ENCODE data around the gene SPATA24. TPM values are rescaled to one million over a fixed set of nuclear protein-coding genes. Genes with fewer than 3 reads are reported as not detected.

Gene SPATA24
- total RNA-seq, 1 experiment from 2014 or later = 1.4 TPM

DNA sequence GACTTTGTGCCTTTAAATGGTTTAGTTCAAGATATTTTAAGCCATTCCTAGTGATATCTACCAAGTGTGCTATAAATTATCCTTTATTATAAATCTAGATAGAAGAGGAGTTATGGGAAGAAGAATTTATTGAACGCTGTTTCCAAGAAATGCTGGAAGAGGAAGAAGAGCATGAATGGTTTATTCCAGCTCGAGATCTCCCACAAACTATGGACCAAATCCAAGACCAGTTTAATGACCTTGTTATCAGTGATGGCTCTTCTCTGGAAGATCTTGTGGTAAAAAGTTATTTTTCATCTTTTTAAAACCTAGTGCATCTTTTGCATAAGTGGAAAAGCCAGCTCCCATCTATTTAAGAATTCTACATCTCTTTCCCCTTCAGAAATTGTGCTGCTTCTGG lies 39.4 kb downstream of the SPATA24 start:
- POLR2A ChIA-PET (ENCODE audit: unreplicated experiment) = no interaction called here
- CTCF ChIA-PET = no interaction called here
- intact Hi-C loops (cut with micrococcal nuclease) = no loop called here

DNA sequence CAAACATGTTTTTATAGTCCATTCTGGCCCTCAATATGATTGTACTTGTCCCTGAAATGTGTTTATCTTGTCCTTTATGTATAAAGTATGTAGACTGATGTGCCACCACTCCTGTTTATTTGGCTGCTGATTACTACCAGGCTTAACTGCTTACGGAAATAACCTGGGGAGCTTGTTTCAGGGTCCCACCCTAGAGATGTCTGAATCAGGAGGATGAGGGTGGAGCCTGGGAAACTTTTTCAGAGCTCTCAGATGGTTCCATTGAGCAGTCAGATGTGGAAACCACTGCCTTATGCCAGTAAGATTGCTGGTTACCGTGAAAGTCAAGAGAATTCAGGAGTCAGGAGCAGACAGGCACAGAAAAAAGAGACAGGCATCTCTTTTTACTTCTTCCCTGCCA lies 40.0 kb downstream of the SPATA24 start:
- no peak for ATAC-seq
- no peak overlapping the region for H2AFZ ChIP-seq (ENCODE audit: low read length)
- peaks cover 8% of the 10 kb centered on the region for H3K4me1 ChIP-seq (ENCODE audit: insufficient read depth, low read length)
- no peak overlapping the region for H3K27ac ChIP-seq (ENCODE audit: low read length)
- peaks cover 7% of the 10 kb centered on the region for H4K20me1 ChIP-seq (ENCODE audit: low read length)
- H3K9me2 ChIP-seq (replicated peaks; ENCODE audit: low read length) = no peaks in the 10 kb centered on the region
- H3K9ac ChIP-seq (ENCODE audit: low read length) = no peak overlapping the region
- H3K4me3 ChIP-seq (ENCODE audit: low read length) = no peak overlapping the region
- DNase-seq = no peak
- TF ChIP-seq EZH2 (IDR thresholded peaks at IDR 0.05; ENCODE audit: low read length, unreplicated experiment) (no peak), EZH2phosphoT487 (IDR thresholded peaks at IDR 0.05; ENCODE audit: borderline replicate concordance, low read length) (no peak)
- TF ChIP-seq, protein P1, sequence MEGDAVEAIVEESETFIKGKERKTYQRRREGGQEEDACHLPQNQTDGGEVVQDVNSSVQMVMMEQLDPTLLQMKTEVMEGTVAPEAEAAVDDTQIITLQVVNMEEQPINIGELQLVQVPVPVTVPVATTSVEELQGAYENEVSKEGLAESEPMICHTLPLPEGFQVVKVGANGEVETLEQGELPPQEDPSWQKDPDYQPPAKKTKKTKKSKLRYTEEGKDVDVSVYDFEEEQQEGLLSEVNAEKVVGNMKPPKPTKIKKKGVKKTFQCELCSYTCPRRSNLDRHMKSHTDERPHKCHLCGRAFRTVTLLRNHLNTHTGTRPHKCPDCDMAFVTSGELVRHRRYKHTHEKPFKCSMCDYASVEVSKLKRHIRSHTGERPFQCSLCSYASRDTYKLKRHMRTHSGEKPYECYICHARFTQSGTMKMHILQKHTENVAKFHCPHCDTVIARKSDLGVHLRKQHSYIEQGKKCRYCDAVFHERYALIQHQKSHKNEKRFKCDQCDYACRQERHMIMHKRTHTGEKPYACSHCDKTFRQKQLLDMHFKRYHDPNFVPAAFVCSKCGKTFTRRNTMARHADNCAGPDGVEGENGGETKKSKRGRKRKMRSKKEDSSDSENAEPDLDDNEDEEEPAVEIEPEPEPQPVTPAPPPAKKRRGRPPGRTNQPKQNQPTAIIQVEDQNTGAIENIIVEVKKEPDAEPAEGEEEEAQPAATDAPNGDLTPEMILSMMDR (conservative IDR thresholded peaks at IDR 0.05; ENCODE audit: low read depth, low read length) = no peak
- H3K79me2 ChIP-seq (ENCODE audit: low read length) = peaks cover 34% of the 10 kb centered on the region
- H3K36me3 ChIP-seq (ENCODE audit: low read depth, low read length) = peaks cover 13% of the 10 kb centered on the region; the same call in 1 of the 2 replicates
- H3F3A ChIP-seq (ENCODE audit: low read length, unreplicated experiment) = no peaks in the 10 kb centered on the region
- no peak overlapping the region for H3K4me2 ChIP-seq (ENCODE audit: low read length)
- POLR2A ChIA-PET (ENCODE audit: unreplicated experiment) = no interaction called here
- intact Hi-C loops (cut with micrococcal nuclease) = no loop called here
- no peaks in the 10 kb centered on the region for H3K9me3 ChIP-seq (ENCODE audit: low read length)
- no TSS peak for BruUV-seq (replicated peaks)
- CTCF ChIA-PET = no interaction called here
- no peaks in the 10 kb centered on the region for H3K27me3 ChIP-seq (ENCODE audit: low read length)

More for the DNA sequence above, 39.4 kb downstream of the SPATA24 start:
- Histone ChIP-seq H3K36me3 (ENCODE audit: low read depth, low read length) (peaks cover 13% of the 10 kb centered on the region; the same call in 1 of the 2 replicates), H3F3A (ENCODE audit: low read length, unreplicated experiment) (no peaks in the 10 kb centered on the region), H3K79me2 (ENCODE audit: low read length) (peaks cover 29% of the 10 kb centered on the region), H3K4me1 (ENCODE audit: insufficient read depth, low read length) (peaks cover 3% of the 10 kb centered on the region; the same call in 1 of the 2 replicates), H3K4me3 (ENCODE audit: low read length) (no peak overlapping the region), H3K9me3 (ENCODE audit: low read length) (no peaks in the 10 kb centered on the region), H2AFZ (ENCODE audit: low read length) (no peak overlapping the region), H3K9me2 (replicated peaks; ENCODE audit: low read length) (no peaks in the 10 kb centered on the region), H3K4me2 (ENCODE audit: low read length) (no peak overlapping the region), H3K27ac (ENCODE audit: low read length) (no peak overlapping the region), H3K27me3 (ENCODE audit: low read length) (no peaks in the 10 kb centered on the region), H3K9ac (ENCODE audit: low read length) (no peak overlapping the region), H4K20me1 (ENCODE audit: low read length) (peaks cover 3% of the 10 kb centered on the region; the same call in 1 of the 2 replicates)
- no TSS peak for BruUV-seq (replicated peaks)
- TF ChIP-seq EZH2phosphoT487 (IDR thresholded peaks at IDR 0.05; ENCODE audit: borderline replicate concordance, low read length) (no peak), EZH2 (IDR thresholded peaks at IDR 0.05; ENCODE audit: low read length, unreplicated experiment) (no peak)
- TF ChIP-seq, protein P1 (conservative IDR thresholded peaks at IDR 0.05; ENCODE audit: low read depth, low read length) = no peak
- ATAC-seq (no peak), DNase-seq (no peak)

DNA sequence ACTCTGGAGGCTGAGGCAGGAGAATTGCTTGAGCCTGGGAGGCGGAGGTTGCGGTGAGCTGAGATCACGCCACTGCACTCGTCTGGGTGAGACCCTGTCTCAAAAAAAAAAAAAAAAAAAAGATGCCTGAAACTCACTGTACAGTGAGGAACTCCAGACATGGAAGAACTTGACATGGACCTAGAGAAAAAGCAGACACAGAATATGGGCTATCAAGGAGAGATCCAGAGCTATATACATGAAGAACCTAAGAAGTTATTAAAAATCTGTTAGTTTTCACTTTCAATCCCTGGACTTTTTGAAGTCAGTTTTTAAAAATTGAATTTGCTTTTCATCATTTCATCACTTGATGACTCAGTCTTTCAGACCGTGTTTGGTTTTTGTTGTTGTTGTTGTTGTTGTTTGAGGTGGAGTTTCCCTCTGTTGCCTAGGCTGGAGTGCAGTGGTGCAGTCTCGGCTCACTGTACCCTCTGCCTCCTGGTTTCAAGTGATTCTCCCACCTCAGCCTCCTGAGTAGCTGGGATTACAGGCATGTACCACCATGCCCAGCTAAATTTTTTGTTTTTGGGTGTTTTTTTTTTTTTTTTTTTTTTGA lies 42.0 kb downstream of the SPATA24 start:
- H4K20me1 ChIP-seq (ENCODE audit: low read length) = peaks cover 15% of the 10 kb centered on the region
- CTCF ChIA-PET = interaction anchor here (0.6 kb wide), 1 partner anchor 40 kb away, joined by 4 read pairs; no protein-coding TSS in a partner anchor

More for the DNA sequence above, 42.0 kb downstream of the SPATA24 start:
- no peak overlapping the region for H3K4me3 ChIP-seq (ENCODE audit: low read length)
- no peaks in the 10 kb centered on the region for H3K9me3 ChIP-seq (ENCODE audit: low read length)
- TF ChIP-seq EZH2 (IDR thresholded peaks at IDR 0.05; ENCODE audit: low read length, unreplicated experiment) = no peak
- TF ChIP-seq, protein P1 (conservative IDR thresholded peaks at IDR 0.05; ENCODE audit: low read depth, low read length) = no peak
- no peak for TF ChIP-seq EZH2phosphoT487 (IDR thresholded peaks at IDR 0.05; ENCODE audit: borderline replicate concordance, low read length)
- DNase-seq (no peak), ATAC-seq (no peak)
- H2AFZ ChIP-seq (ENCODE audit: low read length) = no peak overlapping the region
- intact Hi-C loops (cut with micrococcal nuclease) = no loop called here
- H3K27me3 ChIP-seq (ENCODE audit: low read length) = no peaks in the 10 kb centered on the region
- peaks cover 13% of the 10 kb centered on the region; the same call in 1 of the 2 replicates for H3K36me3 ChIP-seq (ENCODE audit: low read depth, low read length)
- POLR2A ChIA-PET (ENCODE audit: unreplicated experiment) = no interaction called here
- H3F3A ChIP-seq (ENCODE audit: low read length, unreplicated experiment) = no peaks in the 10 kb centered on the region
- H3K9ac ChIP-seq (ENCODE audit: low read length) = no peak overlapping the region
- H3K9me2 ChIP-seq (replicated peaks; ENCODE audit: low read length) = no peaks in the 10 kb centered on the region
- BruUV-seq (replicated peaks) = no TSS peak
- H3K4me2 ChIP-seq (ENCODE audit: low read length) = no peak overlapping the region
- peaks cover 11% of the 10 kb centered on the region for H3K4me1 ChIP-seq (ENCODE audit: insufficient read depth, low read length)
- H3K79me2 ChIP-seq (ENCODE audit: low read length) = peaks cover 54% of the 10 kb centered on the region
- H3K27ac ChIP-seq (ENCODE audit: low read length) = no peak overlapping the region
